Stimulated activated CD4-positive, alpha-beta T cell treated with anti-CD3 and anti-CD28 coated beads, Interleukin-15, amount 100 ng/mL, for 1 hour (primary cell): ENCODE measurements around the gene MYL4.
"Not testable (repeated sequence)": the region's sequence is repeated elsewhere in the genome, so short reads cannot be mapped to it uniquely, and the experiment has no call there.

Experiments used
- DNase-seq, 2 donors: peaks; one replicate each; pipeline ENCODE4 v3.0.0-alpha.2; 2020; ENCODE audit warnings: low read depth in 1 of 2, low spot score in 1 of 2

The MYL4 gene

GRCh38 chr17:47208744-47209488, at the start of gene MYL4:
Gene MYL4 (plus strand): TSS chr17:47209348. CDS start chr17:47209423, 75 bp downstream.
- no peak for DNase-seq

- no peak for DNase-seq
Observed at GRCh38 chr17:47162013-47162622, 47.0 kb upstream of the MYL4 start.

GRCh38 chr17:47164263-47164662, 44.9 kb upstream of the MYL4 start:
- no peak for DNase-seq

- DNase-seq, result no peak
Observed at GRCh38 chr17:47165137-47165536, 44.0 kb upstream of the MYL4 start.

- not testable (repeated sequence) for DNase-seq
Observed at GRCh38 chr17:47166854-47167253, 42.3 kb upstream of the MYL4 start.

GRCh38 chr17:47168896-47169295, 40.3 kb upstream of the MYL4 start:
- DNase-seq, result not testable (repeated sequence)

- no peak for DNase-seq
Observed at GRCh38 chr17:47170710-47171109, 38.4 kb upstream of the MYL4 start.

GRCh38 chr17:47172696-47173565, 36.2 kb upstream of the MYL4 start:
- DNase-seq, result no peak

- DNase-seq, result not testable (repeated sequence)
Observed at GRCh38 chr17:47174823-47175222, 34.3 kb upstream of the MYL4 start.

- no peak for DNase-seq
Observed at GRCh38 chr17:47176389-47176826, 32.7 kb upstream of the MYL4 start.

- no peak for DNase-seq
Observed at GRCh38 chr17:47177261-47177660, 31.9 kb upstream of the MYL4 start.

- DNase-seq, result no peak
Observed at GRCh38 chr17:47179141-47179540, 30.0 kb upstream of the MYL4 start.

GRCh38 chr17:47180337-47180736, 28.8 kb upstream of the MYL4 start:
- DNase-seq, result no peak

GRCh38 chr17:47180988-47181387, 28.2 kb upstream of the MYL4 start:
- DNase-seq, result not testable (repeated sequence)

- no peak for DNase-seq
Observed at GRCh38 chr17:47184681-47185080, 24.5 kb upstream of the MYL4 start.

GRCh38 chr17:47188271-47188875, 20.8 kb upstream of the MYL4 start:
- no peak for DNase-seq

GRCh38 chr17:47188876-47189731, 20.0 kb upstream of the MYL4 start, which contains the start of gene CDC27:
Gene CDC27 (minus strand): TSS chr17:47189295. CDS start chr17:47189172, 123 bp downstream.
- peak; percentile 99 for DNase-seq

GRCh38 chr17:47189732-47190237, 19.4 kb upstream of the MYL4 start:
- no peak for DNase-seq

GRCh38 chr17:47190243-47190642, 18.9 kb upstream of the MYL4 start:
- DNase-seq, result no peak

GRCh38 chr17:47190770-47191169, 18.4 kb upstream of the MYL4 start:
- DNase-seq, result no peak
